KOPT-K1 (cell line): ENCODE results near the gene PRRC2B.

Experiments
- H3K27ac ChIP-seq: fragments of 200-600 bp; sonication (generic); 2 replicates; pipeline ENCODE4 v1.5.1; 2016; ENCODE audit warnings: antibody characterized with exemption, mild to moderate bottlenecking, low read depth, low read length; ENCODE audit not compliant: poor library complexity, severe bottlenecking
- H3K36me3 ChIP-seq: fragments of 200-600 bp; sonication (generic); 2 replicates; pipeline ENCODE4 v1.5.1; 2017; ENCODE audit warnings: antibody characterized with exemption, mild to moderate bottlenecking, low read length, moderate library complexity; ENCODE audit not compliant: insufficient read depth
- H3K9me3 ChIP-seq: fragments of 200-600 bp; sonication (generic); 2 replicates; pipeline ENCODE4 v1.5.1; 2017; ENCODE audit warnings: antibody characterized with exemption, low read length, mild to moderate bottlenecking; ENCODE audit not compliant: insufficient read depth, poor library complexity, severe bottlenecking

The PRRC2B gene

GRCh38 chr9:131411719-131412681 is 18.1 kb downstream of the PRRC2B start:
- Histone ChIP-seq H3K36me3 (no peaks in the 10 kb centered on the region; the same call in 1 of the 2 replicates), H3K9me3 (no peaks in the 10 kb centered on the region), H3K27ac (no peak overlapping the region)

DNA sequence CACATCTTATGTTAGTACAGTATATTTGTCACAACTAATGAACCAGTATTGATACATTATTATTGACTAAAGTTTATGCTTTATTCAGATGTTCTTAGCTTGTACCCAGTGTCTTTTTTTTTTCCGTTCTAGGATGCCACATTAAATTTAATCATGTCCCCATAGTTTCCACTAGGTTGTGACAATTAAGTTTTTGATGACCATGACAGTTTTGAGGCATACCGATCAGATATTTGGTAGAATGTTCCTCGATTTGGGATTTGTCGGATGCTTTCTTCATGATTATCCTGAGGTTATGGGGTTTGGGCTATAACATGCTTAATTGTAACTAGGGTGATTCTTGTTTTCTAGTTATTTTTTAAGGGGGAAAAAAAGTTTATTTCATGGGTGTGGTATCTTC is 22.6 kb downstream of the PRRC2B start:
- H3K27ac ChIP-seq, result no peak overlapping the region
- no peaks in the 10 kb centered on the region for H3K9me3 ChIP-seq
- peaks cover 22% of the 10 kb centered on the region for H3K36me3 ChIP-seq

GRCh38 chr9:131417264-131418142 is 23.6 kb downstream of the PRRC2B start:
- Histone ChIP-seq H3K36me3 (peaks cover 22% of the 10 kb centered on the region), H3K27ac (no peak overlapping the region), H3K9me3 (no peaks in the 10 kb centered on the region)

- no peaks in the 10 kb centered on the region for H3K9me3 ChIP-seq
- peaks cover 30% of the 10 kb centered on the region for H3K36me3 ChIP-seq
- no peak overlapping the region for H3K27ac ChIP-seq
These were observed 24.5 kb downstream of the PRRC2B start for GRCh38 chr9:131418143-131419025.

DNA sequence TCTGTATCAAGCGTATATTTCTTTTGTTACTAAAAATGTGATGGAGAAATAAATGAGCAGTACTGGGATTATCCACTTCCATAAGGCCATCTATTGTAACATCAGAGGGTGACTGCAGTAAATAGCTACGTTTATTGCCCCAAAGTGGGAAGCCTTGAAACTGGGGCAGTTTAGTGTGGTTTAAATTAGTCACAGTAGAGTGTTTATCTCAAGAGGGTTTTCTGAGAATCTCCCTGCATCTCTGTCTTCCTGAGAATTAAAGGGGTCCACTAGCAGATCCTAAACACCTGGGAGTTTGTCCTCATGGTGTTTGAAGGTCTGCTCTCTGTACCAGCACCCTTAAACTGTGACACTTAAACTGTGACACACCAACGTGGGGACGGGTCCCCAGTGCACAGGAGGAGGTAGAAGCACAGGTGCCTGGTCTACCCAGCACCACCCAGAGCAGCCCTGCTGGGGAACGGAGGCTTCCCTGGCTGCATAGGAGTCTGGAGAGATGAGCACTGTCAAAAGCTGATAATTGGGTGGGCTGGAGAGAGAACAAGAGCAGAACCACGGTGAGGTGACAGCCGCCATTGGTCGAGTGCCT is 25.2 kb downstream of the PRRC2B start:
- peaks cover 36% of the 10 kb centered on the region for H3K36me3 ChIP-seq
- no peak overlapping the region for H3K27ac ChIP-seq
- H3K9me3 ChIP-seq, result no peaks in the 10 kb centered on the region

DNA sequence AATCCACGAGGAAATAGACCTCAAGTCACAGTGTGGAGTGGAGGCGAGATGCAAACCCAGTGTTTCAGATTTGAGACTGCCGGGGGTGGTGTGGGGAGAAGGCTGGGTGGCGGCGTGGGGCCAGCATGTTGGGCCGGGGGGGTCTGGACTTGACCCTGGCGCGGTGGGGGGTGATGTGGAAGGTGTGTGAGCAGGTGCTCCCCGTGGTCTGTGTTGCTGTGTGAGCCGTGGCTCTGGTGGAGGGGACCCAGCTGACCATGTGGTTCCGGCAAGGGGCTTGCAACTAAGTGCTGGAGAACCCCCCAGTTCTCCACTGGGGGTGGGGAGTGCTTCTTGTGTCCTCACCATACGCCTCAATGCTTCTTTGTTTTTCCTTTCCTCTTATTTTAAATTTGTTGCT is 25.8 kb downstream of the PRRC2B start:
- no peaks in the 10 kb centered on the region for H3K9me3 ChIP-seq
- no peak overlapping the region for H3K27ac ChIP-seq
- H3K36me3 ChIP-seq, result peaks cover 37% of the 10 kb centered on the region

GRCh38 chr9:131420980-131421624 is 27.2 kb downstream of the PRRC2B start:
- Histone ChIP-seq H3K9me3 (no peaks in the 10 kb centered on the region), H3K27ac (no peak overlapping the region), H3K36me3 (peaks cover 37% of the 10 kb centered on the region)

GRCh38 chr9:131421691-131422090 is 27.8 kb downstream of the PRRC2B start:
- Histone ChIP-seq H3K9me3 (no peaks in the 10 kb centered on the region), H3K27ac (no peak overlapping the region), H3K36me3 (peaks cover 41% of the 10 kb centered on the region)

- no peaks in the 10 kb centered on the region for H3K9me3 ChIP-seq
- no peak overlapping the region for H3K27ac ChIP-seq
- H3K36me3 ChIP-seq, result peaks cover 43% of the 10 kb centered on the region
These were observed 28.4 kb downstream of the PRRC2B start for GRCh38 chr9:131422241-131422792.

DNA sequence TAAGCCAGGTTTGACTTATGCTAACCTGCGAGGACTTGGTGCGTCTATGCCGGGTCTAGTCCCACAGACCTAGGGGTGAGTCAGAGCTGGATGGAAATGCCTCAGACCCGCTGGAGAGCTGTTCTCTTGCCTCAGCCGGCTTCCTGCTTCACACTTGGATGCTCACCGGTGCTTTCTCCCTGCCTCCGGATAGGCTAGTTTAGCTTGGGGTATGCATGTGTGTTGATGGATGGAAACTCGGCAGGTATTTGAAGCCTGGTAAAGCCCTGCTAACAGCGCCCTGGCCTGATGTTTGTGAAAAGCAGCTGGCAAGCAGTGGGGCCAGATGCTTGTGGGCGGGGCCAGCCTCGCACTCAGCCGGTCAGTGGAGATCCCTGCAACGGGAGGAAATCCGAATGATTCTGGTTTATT is 29.3 kb downstream of the PRRC2B start:
- H3K36me3 ChIP-seq, result peaks cover 35% of the 10 kb centered on the region
- H3K27ac ChIP-seq, result no peak overlapping the region
- H3K9me3 ChIP-seq, result no peaks in the 10 kb centered on the region

DNA sequence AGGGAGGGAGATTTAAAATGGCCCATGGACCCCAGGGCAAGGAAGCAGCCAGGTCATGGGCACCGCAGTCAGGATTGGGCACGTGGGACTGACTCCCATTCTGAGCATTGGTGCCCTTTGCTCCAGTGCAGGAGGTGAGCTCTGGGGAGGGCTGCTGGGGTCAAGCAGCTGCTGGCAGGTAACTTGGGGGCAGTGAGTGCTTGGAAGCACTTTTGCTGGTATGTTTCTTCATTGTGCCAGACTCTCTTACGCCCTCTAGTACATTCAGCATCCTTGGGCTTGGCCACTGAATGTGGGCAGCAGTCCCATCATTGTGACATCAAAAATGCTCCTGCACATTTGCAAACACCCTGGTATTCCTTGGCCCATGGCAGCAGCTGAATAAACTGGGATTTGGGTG is 32.7 kb downstream of the PRRC2B start:
- H3K9me3 ChIP-seq, result no peaks in the 10 kb centered on the region
- H3K36me3 ChIP-seq, result peaks cover 36% of the 10 kb centered on the region
- no peak overlapping the region for H3K27ac ChIP-seq

GRCh38 chr9:131429121-131430012 is 35.5 kb downstream of the PRRC2B start:
- H3K27ac ChIP-seq, result no peak overlapping the region
- H3K9me3 ChIP-seq, result no peaks in the 10 kb centered on the region
- peaks cover 46% of the 10 kb centered on the region for H3K36me3 ChIP-seq

DNA sequence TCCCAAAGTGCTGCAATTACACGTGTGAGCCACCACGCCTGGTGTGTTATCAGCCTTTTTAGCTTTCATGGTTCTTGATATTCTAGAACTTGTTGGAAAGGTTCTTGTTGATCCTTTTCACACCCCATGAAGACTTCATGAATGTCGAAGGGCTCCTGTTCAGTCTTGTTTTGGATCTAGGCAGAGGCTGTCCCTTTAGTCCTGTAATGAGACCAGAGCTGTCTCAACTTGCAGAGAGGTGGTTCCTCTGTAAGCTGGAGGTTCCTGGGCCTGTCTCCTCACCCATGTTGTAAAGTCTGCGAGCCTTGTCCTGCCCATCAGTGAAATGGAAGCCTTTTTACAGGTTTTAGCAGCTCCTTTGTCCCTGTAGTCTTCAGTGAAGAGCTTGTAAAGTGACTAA is 38.2 kb downstream of the PRRC2B start:
- peaks cover 64% of the 10 kb centered on the region for H3K36me3 ChIP-seq
- no peaks in the 10 kb centered on the region for H3K9me3 ChIP-seq
- no peak overlapping the region for H3K27ac ChIP-seq
